Right lobe of liver (tissue), 6 donors: ENCODE data around the gene CCDC148. TPM values are rescaled to one million over a fixed set of nuclear protein-coding genes. Genes with fewer than 3 reads are reported as not detected.
A peak's percentile ranks its signal among the peaks of the same experiment; 100 is the strongest.

Source experiments
- ATAC-seq, 4 donors: fragments of 200-7000 bp; cut with Tn5 transposase; one replicate each; pipeline ENCODE4 v1.9.1; 2020; ENCODE audit warnings: mild to moderate bottlenecking in 4 of 4, moderate library complexity in 4 of 4
- DNase-seq, 3 donors: peaks; one replicate each; pipeline ENCODE4 v3.0.0-alpha.2; 2020
- H3K27ac ChIP-seq, 3 donors: fragments of 200-600 bp; one replicate each; pipeline ENCODE4 v1.8.0; 2022
- H3K27me3 ChIP-seq, 2 donors: fragments of 200-600 bp; one replicate each; pipeline ENCODE4 v1.8.0; 2022
- H3K36me3 ChIP-seq, 4 donors: fragments of 200-600 bp; sonication (generic) in 1 of 4; one replicate each; pipeline versions ENCODE4 v1.5.1 to v1.8.0; 2017 to 2022; ENCODE audit warnings: control low read depth in 1 of 4
- H3K4me1 ChIP-seq, 4 donors: fragments of 200-600 bp; sonication (generic) in 1 of 4; one replicate each; pipeline versions ENCODE4 v1.5.1 to v1.8.0; 2017 to 2022; ENCODE audit warnings: control low read depth in 1 of 4
- H3K4me3 ChIP-seq, 3 donors: fragments of 200-600 bp; one replicate each; pipeline ENCODE4 v1.8.0; 2022
- H3K9me3 ChIP-seq, 4 donors: fragments of 200-600 bp; sonication (generic) in 1 of 4; one replicate each; pipeline versions ENCODE4 v1.5.1 to v1.8.0; 2017 to 2022; ENCODE audit warnings: control low read depth in 1 of 4
- CTCF ChIP-seq, 4 donors: fragments of 200-600 bp in 3 of 4; fragments of 450-650 bp in 1 of 4; IDR thresholded peaks; one replicate each; pipeline versions ENCODE4 v1.5.1 to v1.8.0; 2016 to 2022; ENCODE audit warnings: antibody characterized with exemption in 4 of 4, mild to moderate bottlenecking in 2 of 4
- POLR2A ChIP-seq: fragments of 450-650 bp; IDR thresholded peaks from one replicate; pipeline ENCODE4 v1.6.1; 2017; ENCODE audit warnings: antibody characterized with exemption, mild to moderate bottlenecking
- WGBS: methylation state at CpG from one replicate; pipeline ENCODE4 v1.1.6; 2018; ENCODE audit warnings: low coverage, low lambda C conversion rate; ENCODE audit not compliant: insufficient coverage; ENCODE audit errors: missing lambda C conversion rate; 5-methylcytosine and 5-hydroxymethylcytosine counted together
- intact Hi-C, 2 donors: fragments of 100-400 bp; cut with DNase I; formaldehyde crosslinking; loops; one replicate each; pipeline versions ENCODE4 v1.11.2 to v1.14.1; 2022
- total RNA-seq, 6 experiments: library from RNA; depleted of rRNA in 2 of 6; stranded (reverse); fragments of >200 nt in 2 of 6; fragmentation: NEBNext Ultra II Directional in 3 of 6; extraction: Animal tissue kit (Norgen Biotek cat#: 25700) in 3 of 6; gene quantifications; one replicate each; pipeline versions ENCODE4 v1.1.0 to v1.2.4, GENCODE V29; 2016 to 2023
- donor health status: DM: no; HTN: yes; CAD: no.
- donor health status: DM: no; HTN: no; CAD: no.
- donor health status: DM: no; HTN: no; CAD: no.
- donor health status: DM: no; HTN: yes; CAD: no.
- donor health status: DM: no; HTN: yes; CAD: no.

The CCDC148 gene
- total RNA-seq, 6 experiments from 2014 or later: 0.12 to 0.53 (median 0.20) TPM; not detected in 1

- intact Hi-C loops: no loop called here
- DNase-seq (no peak), ATAC-seq (peak; percentile 67 to 83 (median 72))
- TF ChIP-seq POLR2A (no peak), CTCF (IDR thresholded peaks at IDR 0.05) (no peak)
- WGBS: 5% methylated on average over 7 of the region's 7 CpGs
- peak overlapping the region in 2 of 3 donors; percentile 14 to 20 for H3K4me3 ChIP-seq
- H3K4me1 ChIP-seq: peaks cover 0 to 22% (median 4%) of the 10 kb centered on the region in 4 donors
- no peaks in the 10 kb centered on the region for H3K36me3 ChIP-seq
- peak overlapping the region; percentile 20 to 36 (median 22) for H3K27ac ChIP-seq
- H3K27me3 ChIP-seq: no peaks in the 10 kb centered on the region
- H3K9me3 ChIP-seq: no peaks in the 10 kb centered on the region
Measured at GRCh38 chr2:158191076-158191895, 265.3 kb downstream of the CCDC148 start.

GRCh38 chr2:158189526-158189925, 267.0 kb downstream of the CCDC148 start:
- intact Hi-C loops: loop anchor here in 1 of 2 donors (10.0 kb wide), 1 partner anchor 555 kb away; no protein-coding TSS in a partner anchor
- DNase-seq (no peak), ATAC-seq (peak; percentile 60 to 72 (median 64))
- H3K9me3 ChIP-seq: no peaks in the 10 kb centered on the region
- TF ChIP-seq CTCF (IDR thresholded peaks at IDR 0.05) (no peak), POLR2A (no peak)
- no peaks in the 10 kb centered on the region for H3K27me3 ChIP-seq
- H3K4me3 ChIP-seq: no peak overlapping the region
- no peak overlapping the region for H3K27ac ChIP-seq
- peaks cover 0 to 22% (median 4%) of the 10 kb centered on the region in 4 donors for H3K4me1 ChIP-seq
- no peaks in the 10 kb centered on the region for H3K36me3 ChIP-seq

- Histone ChIP-seq H3K27ac (no peak overlapping the region), H3K4me1 (peaks cover 0 to 22% (median 4%) of the 10 kb centered on the region in 4 donors)
- 100% methylated on average over 1 of the region's 1 CpG for whole genome bisulfite sequencing
Measured at GRCh38 chr2:158187908-158188307, 268.6 kb downstream of the CCDC148 start.

More at GRCh38 chr2:158187908-158188307, 268.6 kb downstream of the CCDC148 start:
- Histone ChIP-seq H3K9me3 (no peaks in the 10 kb centered on the region), H3K36me3 (no peaks in the 10 kb centered on the region), H3K4me3 (no peak overlapping the region), H3K27me3 (no peaks in the 10 kb centered on the region)
- DNase-seq (no peak), ATAC-seq (no peak)
- no peak for TF ChIP-seq CTCF (IDR thresholded peaks at IDR 0.05)
- TF ChIP-seq POLR2A: no peak
- intact Hi-C loops: loop anchor here in 1 of 2 donors (10.0 kb wide), 1 partner anchor 557 kb away; no protein-coding TSS in a partner anchor
